GM21367 (cell line): ENCODE data around the gene EPB41L4B.

ENCODE experiments used
- ATAC-seq: cut with Tn5 transposase; IDR thresholded peaks from one replicate; pipeline ENCODE4 v1.9.1; 2021; ENCODE audit not compliant: unreplicated experiment

EPB41L4B gene

GRCh38 chr9:109270971-109271925, 49.6 kb downstream of the EPB41L4B start:
- no peak for ATAC-seq

- no peak for ATAC-seq
Measured at GRCh38 chr9:109270441-109270840, 50.4 kb downstream of the EPB41L4B start.

- ATAC-seq, result no peak
Measured at GRCh38 chr9:109269839-109270238, 51.0 kb downstream of the EPB41L4B start.

- no peak for ATAC-seq
Measured at GRCh38 chr9:109269081-109269480, 51.8 kb downstream of the EPB41L4B start.

GRCh38 chr9:109267555-109267954, 53.3 kb downstream of the EPB41L4B start:
- no peak for ATAC-seq

GRCh38 chr9:109264877-109265587, 55.8 kb downstream of the EPB41L4B start:
- ATAC-seq, result no peak

GRCh38 chr9:109263358-109263757, 57.5 kb downstream of the EPB41L4B start:
- ATAC-seq, result no peak

- no peak for ATAC-seq
Measured at GRCh38 chr9:109258481-109259302, 62.2 kb downstream of the EPB41L4B start.

- ATAC-seq, result no peak
Measured at GRCh38 chr9:109256336-109256735, 64.5 kb downstream of the EPB41L4B start.

- no peak for ATAC-seq
Measured at GRCh38 chr9:109255394-109255793, 65.5 kb downstream of the EPB41L4B start.

- ATAC-seq, result no peak
Measured at GRCh38 chr9:109254317-109254716, 66.5 kb downstream of the EPB41L4B start.

- ATAC-seq, result no peak
Measured at GRCh38 chr9:109253637-109254284, 67.1 kb downstream of the EPB41L4B start.

- ATAC-seq, result no peak
Measured at GRCh38 chr9:109253241-109253636, 67.6 kb downstream of the EPB41L4B start.

GRCh38 chr9:109252291-109252690, 68.6 kb downstream of the EPB41L4B start:
- ATAC-seq, result no peak

- no peak for ATAC-seq
Measured at GRCh38 chr9:109251776-109252106, 69.1 kb downstream of the EPB41L4B start.

GRCh38 chr9:109251080-109251775, 69.6 kb downstream of the EPB41L4B start:
- no peak for ATAC-seq

- no peak for ATAC-seq
Measured at GRCh38 chr9:109250771-109251079, 70.1 kb downstream of the EPB41L4B start.

- ATAC-seq, result no peak
Measured at GRCh38 chr9:109250311-109250741, 70.5 kb downstream of the EPB41L4B start.

- ATAC-seq, result no peak
Measured at GRCh38 chr9:109249615-109250014, 71.2 kb downstream of the EPB41L4B start.

GRCh38 chr9:109248133-109248581, 72.7 kb downstream of the EPB41L4B start:
- no peak for ATAC-seq
